K562 treated with DMSO at 1 percent for 48 hours (cell line): ENCODE data around the gene TAS1R2. TPM values are rescaled to one million over a fixed set of nuclear protein-coding genes. Genes with fewer than 3 reads are reported as not detected.

ENCODE experiments used
- total RNA-seq: library from RNA; unstranded; fragments of 300-600 nt; gene quantifications from 2 replicates; pipeline ENCODE4 v1.2.3, GENCODE V29; 2022; ENCODE audit warnings: low replicate concordance; ENCODE audit errors: extremely low read depth

Gene TAS1R2
- total RNA-seq = not detected in 2 replicates

DNA sequence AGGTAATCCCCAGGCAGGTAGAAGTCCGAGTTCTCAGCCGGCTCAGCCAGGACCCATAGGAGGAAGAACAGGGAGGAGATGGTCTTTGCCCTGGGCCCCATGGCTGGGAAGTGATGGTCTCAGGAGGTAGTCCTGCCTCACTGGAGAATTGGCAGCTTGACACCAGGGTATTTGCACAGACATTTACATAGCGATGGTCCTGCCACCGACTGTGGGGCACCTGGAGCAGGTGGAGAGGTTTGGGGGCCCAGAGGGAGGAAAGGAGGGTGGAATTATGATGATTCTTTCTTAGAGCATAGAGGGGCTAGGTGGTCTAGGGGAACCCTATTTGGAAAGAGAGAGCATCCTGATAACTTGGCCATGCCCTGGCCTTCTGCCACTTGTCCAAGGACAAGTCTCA lies at the start of gene TAS1R2:
Gene TAS1R2, minus strand, starts transcription at position 101 of the 400 bp plus-strand sequence. Its CDS starts 0 bp downstream, at position 101.

DNA sequence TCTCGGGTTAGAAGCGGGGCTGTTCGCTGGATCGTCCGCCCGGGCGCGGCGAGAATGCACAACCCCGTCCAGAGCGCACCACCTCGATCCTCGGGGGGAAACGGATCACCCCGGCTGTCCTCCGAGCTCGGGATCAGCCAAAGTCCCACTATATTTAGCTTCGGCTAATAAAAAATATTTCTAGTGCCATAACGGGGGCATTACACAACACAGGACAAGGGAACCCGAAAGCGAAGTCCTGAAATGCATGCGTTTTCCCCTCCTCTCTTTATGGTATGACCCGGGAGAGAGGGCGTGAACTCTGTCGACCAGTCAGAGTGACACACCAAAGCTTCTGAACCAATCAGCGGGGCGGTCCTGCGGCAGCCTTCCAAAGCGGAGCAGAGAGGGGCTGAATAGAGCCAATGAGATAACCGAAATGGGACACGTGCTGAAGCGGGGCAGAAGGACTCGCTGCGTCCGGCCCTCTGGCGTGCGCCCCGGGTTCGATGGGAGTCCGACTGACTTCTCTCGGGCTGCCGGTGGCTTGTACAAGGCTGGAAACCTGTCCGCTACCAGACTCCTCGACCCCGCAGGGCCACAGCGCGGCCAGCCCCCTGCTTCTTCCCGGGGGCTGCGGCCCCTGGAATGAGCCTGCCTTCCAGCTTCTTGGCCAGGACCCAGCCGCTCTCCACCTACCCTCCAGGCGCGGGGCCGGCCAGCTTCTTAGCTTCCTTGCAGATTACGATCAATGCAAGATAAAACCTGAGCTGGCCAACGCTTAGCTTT lies 43.2 kb upstream of the TAS1R2 start, which contains the start of gene ALDH4A1:
Gene ALDH4A1, minus strand, starts transcription at position 33 of the 768 bp plus-strand sequence. Its CDS starts 32 bp downstream, at position 1.

Other genes with a start within 250 kb of the TAS1R2 start
- not detected in 2 replicates for gene PAX7, start 228.8 kb downstream of the TAS1R2 start, total RNA-seq
- gene ALDH4A1, start 42.9 kb upstream of the TAS1R2 start, total RNA-seq = not detected in 2 replicates
- not detected in 2 replicates for gene IFFO2, start 97.0 kb upstream of the TAS1R2 start, total RNA-seq